HG02938 (cell line): Measurements from ENCODE around the gene HSPA12B.

Source experiments
- ATAC-seq: cut with Tn5 transposase; IDR thresholded peaks from one replicate; pipeline ENCODE4 v1.9.1; 2021; ENCODE audit warnings: mild to moderate bottlenecking, moderate library complexity; ENCODE audit not compliant: unreplicated experiment

HSPA12B gene

DNA sequence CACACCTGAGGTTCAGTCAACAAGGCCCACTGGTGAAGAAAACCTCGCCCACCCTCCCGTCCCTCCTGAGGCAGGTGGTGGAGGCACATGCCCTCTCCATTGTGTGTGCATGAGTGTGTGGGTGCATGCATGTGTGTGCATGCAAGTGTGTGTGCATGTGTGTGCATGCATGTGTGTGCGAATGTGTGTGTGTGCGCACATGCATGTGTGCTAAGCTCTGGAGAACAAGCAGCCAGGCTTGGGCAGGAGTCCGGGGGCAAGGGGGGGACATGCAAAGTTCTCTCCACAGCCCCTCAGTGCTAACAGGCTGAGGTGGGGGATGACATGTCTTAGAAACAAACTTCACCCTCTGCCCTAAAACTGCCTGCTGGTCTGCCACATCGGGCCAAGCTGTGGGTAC is 3.1 kb upstream of the HSPA12B start:
- no peak for ATAC-seq

DNA sequence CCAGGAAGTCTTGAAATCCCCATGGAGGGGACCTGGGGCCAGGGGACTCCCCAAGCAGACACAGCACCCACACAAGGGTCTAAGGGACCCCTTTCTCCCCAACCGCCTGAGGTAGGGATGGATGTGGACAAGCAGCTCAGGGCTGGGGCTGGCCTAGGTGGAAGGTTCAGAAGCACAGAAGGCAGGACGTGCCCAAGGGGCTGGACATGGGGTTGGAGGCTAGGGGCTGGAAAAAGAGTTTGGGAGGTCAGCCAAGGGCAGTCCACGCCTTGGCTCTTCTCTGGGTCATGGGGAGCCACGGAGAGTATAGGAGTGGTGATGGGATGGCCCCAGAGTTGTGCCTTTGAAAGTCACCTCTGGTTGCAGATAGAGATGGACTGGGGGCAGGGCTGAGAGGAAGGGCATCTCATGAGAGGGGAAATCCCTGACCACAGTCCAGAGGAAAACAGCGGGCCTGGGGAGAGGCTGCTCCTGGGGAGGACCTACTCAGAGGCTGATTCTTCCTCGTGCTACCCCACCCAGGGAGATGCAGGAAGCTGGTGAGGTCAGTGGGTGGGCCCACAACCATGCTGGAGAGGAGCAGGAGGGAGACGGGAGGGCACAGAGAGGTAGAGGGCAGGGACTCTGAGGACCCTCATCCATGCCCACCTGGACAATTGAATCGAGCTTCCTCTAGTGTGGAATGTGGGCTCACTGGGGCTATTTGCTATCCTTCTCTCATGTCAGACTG is 2.5 kb upstream of the HSPA12B start:
- ATAC-seq: no peak

GRCh38 chr20:3730803-3731672 is 1.4 kb upstream of the HSPA12B start:
- ATAC-seq: no peak

- ATAC-seq: no peak
These were observed 550 bp upstream of the HSPA12B start for GRCh38 chr20:3731944-3732326.

GRCh38 chr20:3733119-3733995 is 872 bp downstream of the HSPA12B start:
- ATAC-seq: no peak

DNA sequence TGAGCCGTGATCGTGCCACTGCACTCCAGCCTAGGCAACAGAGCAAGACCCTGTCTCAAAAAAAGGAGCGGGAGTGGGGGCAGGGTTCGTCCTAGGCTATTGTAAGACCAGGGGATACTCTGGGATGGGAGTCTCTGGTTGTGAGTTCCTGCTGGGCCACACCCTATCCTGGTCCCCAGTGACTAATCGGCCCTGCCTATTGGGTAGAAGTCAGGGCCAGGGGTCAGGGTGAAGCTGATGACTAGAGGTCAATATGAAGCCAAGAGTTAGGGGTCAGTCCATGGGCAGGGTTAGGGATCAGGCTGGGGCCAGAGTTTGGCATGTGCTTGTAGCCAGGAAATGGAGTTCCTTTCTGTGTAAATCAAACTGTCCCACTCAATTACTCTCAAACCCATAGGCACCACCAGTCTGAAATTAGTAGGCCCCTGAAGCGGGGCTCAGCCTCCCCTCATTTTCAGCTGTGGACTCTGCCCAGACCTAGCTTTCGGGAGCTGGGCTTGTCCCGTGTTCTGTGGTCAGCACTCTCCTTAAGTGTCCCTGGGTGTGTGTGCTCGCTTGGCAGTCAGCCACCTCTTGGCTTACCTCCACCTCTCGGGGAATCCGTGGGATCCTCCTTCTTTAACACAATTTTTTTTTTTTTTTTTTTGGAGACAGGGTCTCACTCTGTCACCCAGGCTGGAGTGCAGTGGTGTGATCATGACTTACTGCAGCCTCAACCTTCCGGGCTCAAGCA is 1.8 kb downstream of the HSPA12B start:
- no peak for ATAC-seq

GRCh38 chr20:3735768-3736167 is 3.3 kb downstream of the HSPA12B start:
- no peak for ATAC-seq

DNA sequence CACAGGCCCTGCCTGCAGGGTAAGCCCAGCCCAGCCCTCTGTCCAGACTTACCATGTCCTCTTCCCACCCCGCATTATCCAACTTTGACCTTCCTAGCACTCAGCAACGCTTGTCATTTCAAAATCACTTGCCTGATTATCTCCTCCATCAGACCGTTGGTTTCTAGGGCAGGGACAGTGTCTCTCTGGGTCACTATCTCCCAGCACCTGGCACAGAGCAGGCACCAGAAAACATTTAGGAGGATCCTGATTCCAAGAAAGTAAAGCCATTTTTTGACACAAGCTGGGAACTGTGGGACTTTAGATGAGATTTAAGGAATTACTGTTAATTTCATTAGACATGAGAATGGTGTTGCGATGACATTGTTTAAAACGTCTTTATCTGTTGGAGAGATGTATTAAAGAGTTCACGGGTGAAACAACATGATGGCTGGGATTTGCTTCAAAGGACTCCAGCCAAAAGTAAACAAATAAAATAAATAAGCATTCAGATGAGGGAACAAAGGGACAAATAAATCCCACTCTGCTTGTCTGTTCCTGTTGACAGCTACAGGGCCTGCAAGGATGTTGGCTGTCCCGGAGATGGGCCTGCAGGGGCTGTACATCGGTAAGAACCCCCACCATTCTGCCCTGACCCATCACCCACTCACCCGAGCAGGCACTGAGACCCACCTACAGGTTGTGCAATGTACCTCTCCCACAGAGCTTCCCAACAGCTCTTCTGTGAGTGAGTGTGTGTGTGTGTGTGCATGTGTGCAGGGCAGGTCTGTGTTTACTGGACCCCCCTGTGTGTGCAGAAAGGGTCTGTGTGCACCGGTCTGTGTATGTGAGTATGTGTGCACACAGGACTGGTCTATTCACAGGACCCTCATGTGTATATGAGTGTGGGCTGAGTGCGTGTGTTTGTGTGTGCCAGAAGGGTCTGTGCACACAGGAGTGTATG is 5.9 kb downstream of the HSPA12B start:
- ATAC-seq: no peak

DNA sequence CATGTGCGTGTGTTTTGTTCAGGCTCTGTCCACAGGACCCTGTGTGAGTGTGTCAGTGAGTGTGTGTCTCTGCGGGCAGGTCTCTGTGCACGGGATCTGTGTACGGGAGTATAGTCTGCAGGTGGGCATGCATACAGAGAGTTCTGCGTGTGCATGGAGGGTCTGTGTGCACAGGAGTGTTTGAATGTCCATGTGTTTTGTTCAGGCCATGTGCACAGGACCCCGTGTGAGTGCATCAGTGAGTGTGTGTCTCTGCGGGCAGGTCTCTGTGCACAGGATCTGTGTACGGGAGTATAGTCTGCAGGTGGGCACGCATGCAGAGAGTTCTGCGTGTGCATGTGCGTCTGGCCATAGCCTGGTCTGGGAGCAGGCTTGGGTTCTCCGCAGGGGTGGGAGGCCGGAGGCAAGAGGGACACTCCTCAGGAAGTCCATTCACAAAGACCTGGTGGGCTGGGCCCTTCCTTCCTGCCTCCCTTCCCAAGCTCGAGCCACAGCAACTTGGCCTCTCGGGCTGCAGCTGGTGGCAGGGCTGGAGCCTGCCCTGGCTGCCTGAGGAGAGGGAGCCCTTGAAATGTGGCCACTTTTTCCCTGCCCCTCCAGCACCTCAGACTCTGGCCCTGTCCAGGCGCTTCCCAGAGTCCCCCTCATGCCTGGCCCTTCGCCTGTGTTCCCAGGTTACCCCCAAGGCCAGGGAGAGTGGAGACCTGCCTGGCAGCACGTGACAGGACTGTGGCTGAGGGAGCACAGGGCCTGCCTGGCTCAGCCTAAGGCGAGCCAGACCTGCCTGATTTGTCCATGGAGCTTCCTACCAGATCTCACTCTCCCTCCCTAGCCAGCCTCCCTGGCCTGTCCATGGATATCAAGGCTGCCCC is 6.8 kb downstream of the HSPA12B start:
- ATAC-seq: no peak

DNA sequence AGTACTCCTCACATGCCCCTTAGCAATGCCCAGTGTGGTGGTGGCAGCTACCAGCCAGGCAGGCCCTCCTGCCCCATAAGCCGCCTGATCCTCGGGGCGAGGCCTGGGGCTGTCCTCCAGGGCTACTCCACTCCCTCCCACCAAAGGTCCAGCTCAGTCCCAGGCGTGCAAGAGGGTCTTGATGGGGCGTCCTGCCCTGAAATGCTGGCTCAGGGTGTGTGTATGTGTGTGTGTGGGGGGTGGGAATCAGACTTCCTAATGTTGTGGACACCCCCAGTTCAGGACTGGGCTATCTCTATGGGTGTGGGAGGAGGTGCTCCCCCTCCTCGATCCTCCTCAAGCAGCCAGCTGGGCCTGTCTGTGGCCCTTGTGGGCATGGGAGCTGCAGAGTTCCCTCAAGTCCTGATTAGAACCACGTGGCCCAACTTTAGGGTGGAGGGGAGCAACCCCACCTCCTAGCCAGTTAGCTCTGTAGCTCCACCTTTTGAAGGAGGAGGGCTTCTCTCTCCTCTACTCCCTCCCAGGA is 7.5 kb downstream of the HSPA12B start:
- no peak for ATAC-seq

DNA sequence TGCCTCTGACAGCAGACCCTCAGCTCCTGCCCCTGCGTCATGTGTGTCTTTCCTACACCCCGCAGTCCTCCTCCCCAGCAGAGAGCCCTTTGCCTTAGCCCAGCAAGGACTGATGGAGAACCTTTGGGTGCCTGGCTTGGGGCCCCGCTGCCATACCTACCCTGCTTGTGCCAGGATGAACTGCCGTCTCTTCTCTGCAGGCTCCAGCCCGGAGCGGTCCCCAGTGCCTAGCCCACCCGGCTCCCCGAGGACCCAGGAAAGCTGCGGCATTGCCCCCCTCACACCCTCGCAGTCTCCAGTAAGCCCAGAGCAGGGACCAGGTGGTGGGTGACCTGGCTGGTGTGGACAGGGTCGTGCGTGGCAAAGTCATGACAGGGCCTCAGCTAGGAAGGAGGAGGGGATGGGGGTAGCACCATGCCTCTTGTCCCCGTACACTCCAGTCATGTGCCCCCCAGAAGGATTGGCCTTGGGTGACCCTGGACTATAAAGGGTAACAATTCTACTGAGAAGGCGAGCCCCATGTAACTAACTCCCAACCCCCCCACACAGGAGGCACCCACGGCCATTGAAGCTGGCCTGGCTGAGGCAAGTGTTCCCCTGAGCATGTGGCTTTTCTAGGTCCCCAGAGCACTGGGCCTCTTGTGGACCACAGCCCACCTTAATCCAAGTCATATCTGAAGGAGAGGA is 8.3 kb downstream of the HSPA12B start:
- ATAC-seq: no peak

- no peak for ATAC-seq
These were observed 9.5 kb downstream of the HSPA12B start for GRCh38 chr20:3741836-3742458.

DNA sequence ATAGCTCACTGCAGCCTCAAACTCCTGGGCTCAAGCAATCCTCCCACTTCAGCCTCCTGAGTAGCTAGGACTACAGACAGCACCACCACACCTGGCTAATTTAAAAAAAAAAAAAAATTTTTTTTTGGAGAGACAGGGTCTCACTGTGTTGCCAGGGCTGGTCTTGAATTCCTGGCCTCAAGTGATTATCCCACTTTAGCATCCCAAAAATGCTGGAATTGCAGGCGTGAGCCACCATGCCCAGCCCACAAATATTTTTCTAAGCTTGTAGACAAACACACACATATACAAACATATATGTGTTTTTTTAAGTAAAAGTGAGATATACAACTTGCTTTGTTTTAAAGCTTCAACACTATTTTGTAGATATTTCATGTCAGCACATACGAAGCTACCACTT is 10.8 kb downstream of the HSPA12B start:
- ATAC-seq: no peak

DNA sequence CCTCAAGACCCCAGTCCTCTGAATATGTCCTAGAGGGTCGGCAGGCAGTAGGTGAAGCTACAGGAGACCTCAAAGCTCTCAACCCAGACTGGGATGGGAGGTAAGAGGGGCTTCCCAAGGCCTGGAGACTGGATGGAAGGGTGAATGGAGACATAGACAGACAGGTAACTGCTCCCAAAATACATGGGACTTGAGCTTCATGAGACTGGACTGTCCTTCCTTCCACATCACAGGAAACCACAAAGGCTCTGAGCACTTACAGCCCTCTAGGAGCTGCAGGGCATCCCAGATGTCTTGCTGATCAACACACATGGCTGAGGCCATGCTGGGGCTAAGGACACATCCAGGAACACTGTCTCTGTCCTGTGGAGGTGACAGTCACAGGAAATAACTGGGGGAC is 11.6 kb downstream of the HSPA12B start:
- ATAC-seq: no peak

- ATAC-seq: no peak
These were observed 12.6 kb downstream of the HSPA12B start for GRCh38 chr20:3744806-3745685.

- no peak for ATAC-seq
These were observed 13.2 kb downstream of the HSPA12B start for GRCh38 chr20:3745686-3746173.
